HL-60 (cell line): ENCODE results near the gene EVA1C.

Experiments used
- DNase-seq, 2 experiments: peaks; one replicate each; pipeline ENCODE4 v3.0.0-alpha.2; 2010 to 2020; ENCODE audit warnings: low read depth in 1 of 2, low spot score in 1 of 2
- H3K27ac ChIP-seq: fragments of 250-450 bp; sonication (Bioruptor Pico); replicated peaks from 2 replicates; pipeline ENCODE4 v1.5.1; 2020; ENCODE audit warnings: mild to moderate bottlenecking, moderate library complexity
- H3K27me3 ChIP-seq: fragments of 250-450 bp; sonication (Bioruptor Pico); 2 replicates; pipeline ENCODE4 v1.5.1; 2021; ENCODE audit warnings: mild to moderate bottlenecking, moderate library complexity; ENCODE audit not compliant: insufficient read depth, poor library complexity, severe bottlenecking
- H3K4me3 ChIP-seq: replicated peaks from 2 replicates; pipeline ENCODE4 v1.5.1; 2011; ENCODE audit warnings: mild to moderate bottlenecking, control low read depth, low read length; ENCODE audit not compliant: insufficient read depth
- GABPA ChIP-seq: IDR thresholded peaks from 2 replicates; pipeline ENCODE4 v1.6.1; 2012; ENCODE audit warnings: low read depth
- POLR2AphosphoS5 ChIP-seq: IDR thresholded peaks from 2 replicates; pipeline ENCODE4 v1.6.1; 2012; ENCODE audit warnings: low read depth
- REST ChIP-seq: IDR thresholded peaks from 2 replicates; pipeline ENCODE4 v1.6.1; 2012; ENCODE audit warnings: low read depth; ENCODE audit not compliant: insufficient replicate concordance
- SPI1 ChIP-seq: IDR thresholded peaks from 2 replicates; pipeline ENCODE4 v1.6.1; 2012; ENCODE audit warnings: low read depth, mild to moderate bottlenecking, borderline replicate concordance
- TF ChIP-seq, protein P1 (sequence below): IDR thresholded peaks from one replicate; pipeline ENCODE4 v1.5.1; 2011; ENCODE audit warnings: low read length, control low read depth, inconsistent platforms; ENCODE audit not compliant: insufficient read depth

The EVA1C gene

DNA sequence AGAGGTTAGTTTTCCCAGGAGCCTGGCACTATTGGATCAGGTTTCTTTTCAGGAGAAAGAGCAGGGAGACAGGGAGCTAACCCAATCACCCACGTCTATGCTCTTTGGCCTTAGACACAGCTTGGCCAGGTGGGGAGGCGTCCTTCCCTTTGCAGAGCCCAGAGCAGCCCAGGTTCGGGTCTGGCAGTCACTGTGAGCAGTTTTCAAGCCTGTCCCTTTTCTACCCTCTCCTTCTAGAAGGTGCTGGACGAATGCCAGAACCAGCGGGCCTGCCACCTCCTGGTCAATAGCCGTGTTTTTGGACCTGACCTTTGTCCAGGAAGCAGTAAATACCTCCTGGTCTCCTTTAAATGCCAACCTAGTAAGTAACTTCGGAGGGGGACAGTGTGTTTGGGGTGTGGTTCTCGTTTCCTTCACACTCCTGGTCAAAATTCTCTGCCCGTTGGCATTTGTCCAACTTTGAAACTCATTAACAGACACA, 44.9 kb downstream of the EVA1C start:
- DNase-seq = no peak
- no peak for TF ChIP-seq REST
- no peak for TF ChIP-seq SPI1
- TF ChIP-seq, protein P1, sequence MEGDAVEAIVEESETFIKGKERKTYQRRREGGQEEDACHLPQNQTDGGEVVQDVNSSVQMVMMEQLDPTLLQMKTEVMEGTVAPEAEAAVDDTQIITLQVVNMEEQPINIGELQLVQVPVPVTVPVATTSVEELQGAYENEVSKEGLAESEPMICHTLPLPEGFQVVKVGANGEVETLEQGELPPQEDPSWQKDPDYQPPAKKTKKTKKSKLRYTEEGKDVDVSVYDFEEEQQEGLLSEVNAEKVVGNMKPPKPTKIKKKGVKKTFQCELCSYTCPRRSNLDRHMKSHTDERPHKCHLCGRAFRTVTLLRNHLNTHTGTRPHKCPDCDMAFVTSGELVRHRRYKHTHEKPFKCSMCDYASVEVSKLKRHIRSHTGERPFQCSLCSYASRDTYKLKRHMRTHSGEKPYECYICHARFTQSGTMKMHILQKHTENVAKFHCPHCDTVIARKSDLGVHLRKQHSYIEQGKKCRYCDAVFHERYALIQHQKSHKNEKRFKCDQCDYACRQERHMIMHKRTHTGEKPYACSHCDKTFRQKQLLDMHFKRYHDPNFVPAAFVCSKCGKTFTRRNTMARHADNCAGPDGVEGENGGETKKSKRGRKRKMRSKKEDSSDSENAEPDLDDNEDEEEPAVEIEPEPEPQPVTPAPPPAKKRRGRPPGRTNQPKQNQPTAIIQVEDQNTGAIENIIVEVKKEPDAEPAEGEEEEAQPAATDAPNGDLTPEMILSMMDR = no peak
- no peak for TF ChIP-seq GABPA
- TF ChIP-seq POLR2AphosphoS5 = no peak
- peaks cover 4% of the 10 kb centered on the region for H3K27me3 ChIP-seq
- H3K4me3 ChIP-seq = no peak overlapping the region
- no peak overlapping the region for H3K27ac ChIP-seq

- DNase-seq = no peak
- Histone ChIP-seq H3K27ac (no peak overlapping the region), H3K27me3 (peaks cover 4% of the 10 kb centered on the region), H3K4me3 (no peak overlapping the region)
- no peak for TF ChIP-seq REST
- TF ChIP-seq POLR2AphosphoS5 = no peak
- TF ChIP-seq GABPA = no peak
- no peak for TF ChIP-seq SPI1
- TF ChIP-seq, protein P1 = no peak
Measured at GRCh38 chr21:32457962-32458361, 45.5 kb downstream of the EVA1C start.

DNA sequence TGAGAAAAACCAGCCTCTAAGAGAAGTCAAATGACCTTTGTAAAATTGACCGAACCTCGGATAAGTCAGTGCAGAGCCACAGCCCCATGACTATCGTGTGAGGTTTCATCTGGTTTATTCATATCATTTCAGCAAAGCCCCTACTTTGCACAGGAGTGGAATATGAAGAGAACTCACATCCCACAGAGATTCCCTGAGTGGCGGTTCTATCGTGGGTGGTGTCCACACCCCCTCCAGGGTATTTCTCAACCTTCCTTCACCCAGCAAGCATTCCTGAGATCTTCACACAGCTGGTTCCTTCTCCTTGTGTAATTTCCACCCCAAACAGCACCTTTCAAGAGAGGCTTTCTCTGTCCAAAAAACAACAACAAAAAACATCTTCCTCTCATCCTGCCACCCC, 47.5 kb downstream of the EVA1C start:
- H3K27ac ChIP-seq = no peak overlapping the region
- no peak overlapping the region for H3K4me3 ChIP-seq
- TF ChIP-seq REST (no peak), GABPA (no peak), POLR2AphosphoS5 (no peak), SPI1 (no peak)
- TF ChIP-seq, protein P1 = no peak
- peaks cover 4% of the 10 kb centered on the region for H3K27me3 ChIP-seq
- no peak for DNase-seq
